Kidney (tissue), 14 donors: Measurements from ENCODE around the gene TMEM213. TPM values are rescaled to one million over a fixed set of nuclear protein-coding genes. Genes with fewer than 3 reads are reported as not detected.

Source experiments
- DNase-seq, 5 donors: peaks; one replicate each; pipeline ENCODE4 v3.0.0-alpha.2; 2013 to 2020
- FAIRE-seq: peaks from 2 replicates; lab custom pipeline; 2012; peaks lifted over from hg19 to GRCh38; lab: Jason Lieb, UNC
- H3K27ac ChIP-seq, 2 donors: one replicate each; pipeline ENCODE4 v1.7.0; 2013; ENCODE audit warnings: low read depth in 2 of 2, low read length in 2 of 2, inconsistent platforms in 1 of 2
- H3K27me3 ChIP-seq: one replicate; pipeline ENCODE4 v1.7.1; 2013; ENCODE audit warnings: low read length, inconsistent platforms; ENCODE audit not compliant: control insufficient read depth, insufficient read depth
- H3K36me3 ChIP-seq, 3 donors: one replicate each; pipeline versions ENCODE4 v1.7.0 to v1.7.1; 2013; ENCODE audit warnings: low read length in 3 of 3, control low read depth in 1 of 3, inconsistent platforms in 1 of 3; ENCODE audit not compliant: insufficient read depth in 3 of 3, control insufficient read depth in 2 of 3
- H3K4me1 ChIP-seq, 3 donors: one replicate each; pipeline versions ENCODE4 v1.7.0 to v1.7.1; 2013; ENCODE audit warnings: low read length in 3 of 3, inconsistent platforms in 1 of 3, low read depth in 1 of 3; ENCODE audit not compliant: control insufficient read depth in 2 of 3, insufficient read depth in 2 of 3
- H3K4me3 ChIP-seq, 3 donors: one replicate each; pipeline versions ENCODE4 v1.7.0 to v1.8.1; 2013; ENCODE audit warnings: low read length in 3 of 3, control low read depth in 1 of 3, inconsistent platforms in 1 of 3
- H3K9ac ChIP-seq, 3 donors: one replicate each; pipeline versions ENCODE4 v1.7.0 to v1.7.1; 2013; ENCODE audit warnings: low read length in 3 of 3, control low read depth in 1 of 3, inconsistent platforms in 1 of 3
- H3K9me3 ChIP-seq, 3 donors: one replicate each; pipeline versions ENCODE4 v1.7.0 to v1.7.1; 2013; ENCODE audit warnings: low read length in 3 of 3, control low read depth in 1 of 3, inconsistent platforms in 1 of 3; ENCODE audit not compliant: control insufficient read depth in 2 of 3, insufficient read depth in 1 of 3
- intact Hi-C: fragments of 100-400 bp; cut with DNase I; formaldehyde crosslinking; loops from one replicate; pipeline ENCODE4 v1.11.1; 2022
- polyA plus RNA-seq: library from polyadenylated mRNA; stranded (reverse); fragments of 350-450 nt; fragmentation: Illumina TruSeq; extraction: RNeasy Lipid Tissue Mini Kit (QIAGEN cat#74804); gene quantifications from one replicate; pipeline ENCODE4 v1.2.3, GENCODE V29; 2014; ENCODE audit warnings: low read depth, low replicate concordance; ENCODE audit not compliant: insufficient read depth
- total RNA-seq: library from RNA; stranded (reverse); fragmentation: NEBNext Ultra II Directional; extraction: Animal tissue kit (Norgen Biotek cat#: 25700); gene quantifications from one replicate; pipeline ENCODE4 v1.2.1, GENCODE V29; 2021
- TF ChIP-seq, protein P1 (sequence below): IDR thresholded peaks from 3 replicates; pipeline ENCODE4 v1.5.1; 2012; ENCODE audit warnings: mild to moderate bottlenecking, moderate library complexity, borderline replicate concordance; ENCODE audit not compliant: insufficient read depth; ENCODE audit errors: extremely low read depth
- donor health status: control.
- donor health status: control.
- donor health status: control.
- donor health status: control.
- donor health status: control.
- donor health status: DM: yes; HTN: yes; CAD: no.
- donor health status: Normal renal cell carcinoma (clear cell type).

The TMEM213 gene
- total and polyA plus RNA-seq, 2 donors from 2014 or later = 30.2 to 96.9 TPM

DNA sequence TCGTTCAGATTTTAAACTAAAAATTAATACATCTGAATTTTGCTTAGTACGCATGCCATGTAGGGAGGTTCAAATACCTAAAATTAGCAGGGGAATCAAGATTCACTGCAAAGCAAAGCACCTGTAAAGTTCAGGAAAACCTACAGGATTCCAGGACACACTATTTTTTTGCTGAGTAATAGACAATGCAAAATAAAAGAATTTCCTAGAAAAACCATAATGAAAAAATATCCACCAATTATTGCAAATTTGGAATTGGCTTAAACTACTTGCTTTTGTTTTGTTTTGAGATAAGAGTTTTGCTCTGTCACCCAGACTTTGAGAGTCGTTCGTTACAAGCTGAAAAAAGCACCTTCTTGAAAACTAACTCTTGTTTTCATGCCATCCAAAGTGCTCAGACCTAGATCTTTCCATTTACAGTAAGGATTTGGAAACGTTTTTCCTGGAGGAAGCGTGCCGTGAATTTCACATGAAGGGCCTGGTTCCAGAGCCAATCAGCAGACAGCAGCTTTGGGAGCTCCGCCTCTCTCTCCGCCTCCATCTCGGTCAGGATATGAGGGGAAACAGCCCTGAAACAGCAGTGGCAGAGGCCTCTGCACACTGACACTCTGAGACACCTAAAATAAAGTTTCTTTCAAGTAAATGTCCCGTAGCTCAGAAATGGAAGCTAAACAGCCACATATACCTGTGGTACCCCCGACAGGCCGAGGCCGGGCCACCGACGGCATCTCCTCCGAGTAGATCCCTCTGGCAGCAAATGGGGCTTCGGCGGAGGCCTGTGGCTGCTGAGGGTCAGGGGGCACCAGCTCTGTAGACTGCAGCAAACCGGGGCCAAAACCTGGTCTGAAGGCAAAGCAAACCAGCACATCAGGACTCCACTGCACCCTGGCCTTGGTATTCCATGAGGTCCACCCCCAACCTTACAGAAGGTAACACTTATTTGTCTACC is 46.1 kb downstream of the TMEM213 start:
- Histone ChIP-seq H3K36me3 (peaks cover 0 to 15% (median 6%) of the 10 kb centered on the region in 3 donors), H3K27me3 (no peaks in the 10 kb centered on the region), H3K9me3 (no peaks in the 10 kb centered on the region), H3K4me1 (no peaks in the 10 kb centered on the region), H3K4me3 (no peak overlapping the region), H3K9ac (no peak overlapping the region), H3K27ac (no peak overlapping the region)
- FAIRE-seq = no peak
- no peak for DNase-seq
- intact Hi-C loops = no loop called here
- TF ChIP-seq, protein P1, sequence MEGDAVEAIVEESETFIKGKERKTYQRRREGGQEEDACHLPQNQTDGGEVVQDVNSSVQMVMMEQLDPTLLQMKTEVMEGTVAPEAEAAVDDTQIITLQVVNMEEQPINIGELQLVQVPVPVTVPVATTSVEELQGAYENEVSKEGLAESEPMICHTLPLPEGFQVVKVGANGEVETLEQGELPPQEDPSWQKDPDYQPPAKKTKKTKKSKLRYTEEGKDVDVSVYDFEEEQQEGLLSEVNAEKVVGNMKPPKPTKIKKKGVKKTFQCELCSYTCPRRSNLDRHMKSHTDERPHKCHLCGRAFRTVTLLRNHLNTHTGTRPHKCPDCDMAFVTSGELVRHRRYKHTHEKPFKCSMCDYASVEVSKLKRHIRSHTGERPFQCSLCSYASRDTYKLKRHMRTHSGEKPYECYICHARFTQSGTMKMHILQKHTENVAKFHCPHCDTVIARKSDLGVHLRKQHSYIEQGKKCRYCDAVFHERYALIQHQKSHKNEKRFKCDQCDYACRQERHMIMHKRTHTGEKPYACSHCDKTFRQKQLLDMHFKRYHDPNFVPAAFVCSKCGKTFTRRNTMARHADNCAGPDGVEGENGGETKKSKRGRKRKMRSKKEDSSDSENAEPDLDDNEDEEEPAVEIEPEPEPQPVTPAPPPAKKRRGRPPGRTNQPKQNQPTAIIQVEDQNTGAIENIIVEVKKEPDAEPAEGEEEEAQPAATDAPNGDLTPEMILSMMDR = no peak

DNA sequence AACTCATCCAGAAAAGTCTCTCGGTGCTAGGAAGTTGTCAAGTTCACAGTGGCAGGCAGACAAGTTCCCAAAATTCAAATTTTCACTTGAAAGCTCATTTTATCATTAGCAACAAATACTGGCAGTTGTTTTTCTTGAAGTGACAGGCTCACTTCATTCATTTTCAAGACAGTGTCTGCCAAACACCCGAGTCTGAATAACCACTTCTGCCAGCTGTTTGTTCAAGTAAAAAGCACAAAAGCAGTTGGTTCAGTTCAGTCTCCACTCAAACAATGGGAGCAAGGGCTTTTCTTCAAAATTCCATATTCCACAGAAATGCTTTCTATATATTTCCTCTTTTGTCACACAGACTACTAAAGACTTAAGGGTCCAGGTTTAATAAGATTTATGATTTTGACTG is 47.9 kb downstream of the TMEM213 start:
- TF ChIP-seq, protein P1 = no peak
- intact Hi-C loops = no loop called here
- Histone ChIP-seq H3K36me3 (peaks cover 6 to 8% (median 7%) of the 10 kb centered on the region in 3 donors), H3K4me1 (no peaks in the 10 kb centered on the region), H3K4me3 (no peak overlapping the region), H3K27me3 (no peaks in the 10 kb centered on the region), H3K27ac (no peak overlapping the region), H3K9ac (no peak overlapping the region), H3K9me3 (no peaks in the 10 kb centered on the region)
- DNase-seq (no peak), FAIRE-seq (no peak)

DNA sequence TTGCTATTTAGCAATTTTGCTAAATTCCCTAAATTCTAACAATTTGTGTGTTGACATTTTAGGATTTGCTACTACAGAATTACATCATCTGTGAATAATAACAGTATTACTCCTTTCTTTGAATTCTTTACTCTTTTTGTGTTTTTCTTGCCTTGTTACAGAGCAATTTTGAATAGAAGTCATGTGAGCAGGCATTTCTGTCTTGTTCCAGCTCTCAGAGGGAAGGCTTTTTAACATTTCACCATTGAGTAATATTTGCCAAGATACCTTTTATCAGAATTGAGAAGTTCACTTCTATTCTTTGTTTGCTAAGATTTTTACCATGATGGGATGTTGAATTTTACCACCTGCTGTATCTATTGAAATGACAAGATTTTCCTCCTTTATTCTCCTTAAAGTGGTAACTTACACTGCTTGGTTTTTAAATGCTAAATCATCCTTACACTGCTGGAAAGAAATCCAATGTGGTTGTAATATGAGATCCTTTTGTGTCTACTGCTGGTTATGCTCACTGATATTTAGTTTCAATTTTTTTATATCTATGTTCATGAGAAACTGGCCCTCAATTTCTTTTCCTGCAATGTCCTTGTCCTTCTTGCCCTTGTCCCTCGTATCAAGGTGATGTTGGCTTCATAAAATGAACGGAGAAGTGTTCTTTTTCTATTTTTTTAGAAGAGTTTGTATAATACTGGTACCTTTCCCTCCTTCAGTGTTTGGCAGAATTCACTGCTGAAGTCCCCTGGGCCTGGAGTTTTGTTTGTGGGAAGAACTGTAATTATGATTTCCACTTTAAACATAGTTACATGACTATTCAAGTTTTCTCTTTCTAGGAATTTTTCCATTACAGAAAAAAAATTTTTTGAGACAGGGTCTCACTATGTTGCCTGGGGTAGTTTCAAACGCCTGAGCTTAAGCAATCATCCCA is 50.5 kb downstream of the TMEM213 start:
- Histone ChIP-seq H3K4me3 (no peak overlapping the region), H3K27me3 (no peaks in the 10 kb centered on the region), H3K9me3 (no peaks in the 10 kb centered on the region), H3K9ac (no peak overlapping the region), H3K27ac (no peak overlapping the region), H3K36me3 (peaks cover 8 to 11% (median 8%) of the 10 kb centered on the region in 3 donors), H3K4me1 (no peaks in the 10 kb centered on the region)
- FAIRE-seq = no peak
- intact Hi-C loops = no loop called here
- no peak for DNase-seq
- TF ChIP-seq, protein P1 = no peak
